H1 (cell line): ENCODE data around the gene MYLK2. TPM values are rescaled to one million over a fixed set of nuclear protein-coding genes. Genes with fewer than 3 reads are reported as not detected.

Source experiments
- CTCF ChIA-PET: fragments of 300-600 bp; sonication (Branson Sonifier 250); formaldehyde crosslinking; loops from one replicate; lab custom pipeline; 2021; ENCODE audit not compliant: partially characterized antibody; lab: Charles Lee
- POLR2A ChIA-PET: fragments of 300-600 bp; sonication (Branson Sonifier 250); formaldehyde crosslinking; loops from one replicate; lab custom pipeline; 2021; ENCODE audit warnings: inconsistent platforms; ENCODE audit not compliant: partially characterized antibody; lab: Charles Lee
- DNase-seq, 2 experiments: peaks; one replicate each; pipeline versions ENCODE4 v3.0.0 to v3.0.0-alpha.2; 2010 to 2022; ENCODE audit warnings: low spot score in 2 of 2, low read depth in 1 of 2, mixed read lengths in 1 of 2
- FAIRE-seq: peaks from 2 replicates; lab custom pipeline; 2011; peaks lifted over from hg19 to GRCh38; lab: Jason Lieb, UNC
- H2AFZ ChIP-seq: 2 replicates; pipeline ENCODE4 v1.8.1; 2012; ENCODE audit warnings: low read length, inconsistent platforms
- H2AK5ac ChIP-seq: 2 replicates; pipeline ENCODE4 v1.6.1; 2013; ENCODE audit warnings: low read depth, low read length
- H2BK120ac ChIP-seq: replicated peaks from 2 replicates; pipeline ENCODE3; 2013; ENCODE audit warnings: low read depth, low read length, inconsistent platforms
- H2BK12ac ChIP-seq: 2 replicates; pipeline ENCODE4 v1.6.1; 2013; ENCODE audit warnings: low read depth, low read length
- H2BK15ac ChIP-seq: 2 replicates; pipeline ENCODE4 v1.6.1; 2013; ENCODE audit warnings: low read length
- H2BK20ac ChIP-seq: 2 replicates; pipeline ENCODE4 v1.6.1; 2013; ENCODE audit warnings: low read length
- H2BK5ac ChIP-seq: 2 replicates; pipeline ENCODE4 v1.6.1; 2013; ENCODE audit warnings: low read depth, low read length
- H3K14ac ChIP-seq: 2 replicates; pipeline ENCODE4 v1.6.1; 2013; ENCODE audit warnings: inconsistent platforms; ENCODE audit not compliant: insufficient read length
- H3K18ac ChIP-seq: 2 replicates; pipeline ENCODE4 v1.6.1; 2013; ENCODE audit warnings: low read length; ENCODE audit errors: extremely low read depth
- H3K23ac ChIP-seq: 2 replicates; pipeline ENCODE4 v1.6.1; 2013; ENCODE audit warnings: inconsistent platforms; ENCODE audit not compliant: insufficient read length
- H3K23me2 ChIP-seq: 2 replicates; pipeline ENCODE4 v1.6.1; 2013; ENCODE audit warnings: low read depth, low read length
- H3K27ac ChIP-seq: 2 replicates; pipeline ENCODE4 v1.6.1; 2011; ENCODE audit warnings: low read depth, low read length, inconsistent platforms
- H3K27me3 ChIP-seq, 4 experiments: replicated peaks in 1 of 4; 1 replicate in 1 of 4; 2 replicates in 3 of 4; pipeline versions ENCODE4 v1.6.1 to v1.8.1; 2011 to 2013; ENCODE audit warnings: low read length in 3 of 4, mild to moderate bottlenecking in 3 of 4, inconsistent platforms in 2 of 4, mixed read lengths in 2 of 4, moderate library complexity in 1 of 4; ENCODE audit not compliant: control insufficient read depth in 3 of 4, insufficient read depth in 3 of 4; ENCODE audit errors: extremely low read depth in 1 of 4
- H3K36me3 ChIP-seq, 4 experiments: 2 replicates each; pipeline versions ENCODE4 v1.6.1 to v1.8.1; 2011 to 2013; ENCODE audit warnings: mild to moderate bottlenecking in 4 of 4, low read length in 3 of 4, moderate library complexity in 2 of 4, control low read depth in 1 of 4, inconsistent platforms in 1 of 4; ENCODE audit not compliant: insufficient read depth in 4 of 4, control insufficient read depth in 2 of 4
- H3K4ac ChIP-seq: replicated peaks from 2 replicates; pipeline ENCODE3; 2013; ENCODE audit warnings: low read length, low read depth, mixed read lengths, inconsistent platforms; ENCODE audit not compliant: insufficient read length
- H3K4me1 ChIP-seq, 4 experiments: replicated peaks in 1 of 4; 1 replicate in 1 of 4; 2 replicates in 3 of 4; pipeline versions ENCODE4 v1.6.1 to v1.8.1; 2011 to 2013; ENCODE audit warnings: low read length in 3 of 4, inconsistent platforms in 2 of 4, mixed read lengths in 1 of 4; ENCODE audit not compliant: insufficient read depth in 4 of 4, control insufficient read depth in 3 of 4
- H3K4me2 ChIP-seq, 2 experiments: 2 replicates each; pipeline versions ENCODE4 v1.6.1 to v1.8.1; 2011 to 2013; ENCODE audit warnings: low read depth in 2 of 2, low read length in 2 of 2, control low read depth in 1 of 2, inconsistent platforms in 1 of 2, mild to moderate bottlenecking in 1 of 2; ENCODE audit not compliant: insufficient read depth in 1 of 2
- H3K4me3 ChIP-seq, 4 experiments: fragments of 200-600, 300-600 bp in 1 of 4; sonication (generic), shearing (Covaris generic), sonication (Bioruptor Twin) in 1 of 4; 2 replicates each; pipeline versions ENCODE4 v1.5.1 to v1.8.1; 2011 to 2016; ENCODE audit warnings: low read length in 4 of 4, low read depth in 3 of 4, control low read depth in 2 of 4, inconsistent platforms in 2 of 4, mild to moderate bottlenecking in 2 of 4, mixed read lengths in 1 of 4, moderate library complexity in 1 of 4; ENCODE audit not compliant: insufficient read depth in 2 of 4; ENCODE audit errors: extremely low read depth in 1 of 4
- H3K56ac ChIP-seq: replicated peaks from 2 replicates; pipeline ENCODE3; 2013; ENCODE audit warnings: low read depth, mild to moderate bottlenecking, mixed read lengths, low read length, inconsistent platforms; ENCODE audit not compliant: insufficient read length
- H3K79me1 ChIP-seq: 2 replicates; pipeline ENCODE4 v1.6.1; 2013; ENCODE audit warnings: low read depth, low read length, control low read depth
- H3K79me2 ChIP-seq, 2 experiments: 2 replicates each; pipeline versions ENCODE4 v1.6.1 to v1.8.1; 2012 to 2013; ENCODE audit warnings: low read length in 2 of 2, mild to moderate bottlenecking in 2 of 2, inconsistent platforms in 1 of 2; ENCODE audit not compliant: insufficient read depth in 2 of 2, control insufficient read depth in 1 of 2
- H3K9ac ChIP-seq, 4 experiments: replicated peaks in 1 of 4; 1 replicate in 1 of 4; 2 replicates in 3 of 4; pipeline versions ENCODE4 v1.6.1 to v1.8.1; 2011 to 2013; ENCODE audit warnings: low read depth in 3 of 4, low read length in 3 of 4, control low read depth in 2 of 4, mild to moderate bottlenecking in 2 of 4, moderate library complexity in 2 of 4, inconsistent platforms in 1 of 4; ENCODE audit errors: extremely low read depth in 1 of 4
- H3K9me3 ChIP-seq, 2 experiments: 2 replicates each; pipeline versions ENCODE4 v1.6.1 to v1.8.1; 2012 to 2013; ENCODE audit warnings: mild to moderate bottlenecking in 2 of 2, moderate library complexity in 2 of 2, control low read depth in 1 of 2, inconsistent platforms in 1 of 2, low read depth in 1 of 2, low read length in 1 of 2, mixed read lengths in 1 of 2; ENCODE audit not compliant: insufficient read depth in 2 of 2
- H4K20me1 ChIP-seq, 2 experiments: replicated peaks in 1 of 2; 2 replicates each; pipeline versions ENCODE3 to v1.8.1; 2011 to 2013; ENCODE audit warnings: inconsistent platforms in 2 of 2, low read length in 2 of 2, mild to moderate bottlenecking in 1 of 2; ENCODE audit not compliant: insufficient read depth in 2 of 2, control insufficient read depth in 1 of 2
- H4K5ac ChIP-seq: 2 replicates; pipeline ENCODE4 v1.6.1; 2013; ENCODE audit warnings: low read length, low read depth, mixed read lengths, inconsistent platforms; ENCODE audit not compliant: insufficient read length
- H4K8ac ChIP-seq: 2 replicates; pipeline ENCODE4 v1.8.0; 2013; ENCODE audit warnings: mild to moderate bottlenecking, moderate library complexity, low read length, inconsistent platforms; ENCODE audit not compliant: insufficient read depth; ENCODE audit errors: extremely low read depth
- H4K91ac ChIP-seq: replicated peaks from 2 replicates; pipeline ENCODE3; 2013; ENCODE audit warnings: low read length, mixed read lengths, inconsistent platforms; ENCODE audit not compliant: insufficient read length
- E2F6 ChIP-seq: IDR thresholded peaks from 2 replicates; pipeline ENCODE4 v1.6.1; 2012; ENCODE audit warnings: inconsistent platforms
- SIN3A ChIP-seq, 2 experiments: IDR thresholded peaks in 1 of 2; conservative IDR thresholded peaks in 1 of 2; 2 replicates each; pipeline ENCODE4 v1.6.1; 2011 to 2012; ENCODE audit warnings: low read length in 2 of 2, improper control_type of control experiment in 1 of 2, low read depth in 1 of 2, mild to moderate bottlenecking in 1 of 2
- SP2 ChIP-seq: IDR thresholded peaks from 2 replicates; pipeline ENCODE4 v1.6.1; 2012; ENCODE audit warnings: mild to moderate bottlenecking, low read length, inconsistent platforms
- WGBS, 2 experiments: shearing (Covaris generic) in 1 of 2; methylation state at CpG; one replicate each; pipeline versions ENCODE4 v1.1.6 to v1.1.7; 2013 to 2015; ENCODE audit warnings: low lambda C conversion rate in 2 of 2, mixed read lengths in 2 of 2, inconsistent platforms in 1 of 2, low coverage in 1 of 2, missing lambda C conversion rate in 1 of 2; ENCODE audit not compliant: insufficient replicate concordance in 2 of 2, insufficient coverage in 1 of 2, insufficient read length in 1 of 2; ENCODE audit errors: extremely low coverage in 1 of 2, missing lambda C conversion rate in 1 of 2; 5-methylcytosine and 5-hydroxymethylcytosine counted together
- polyA plus RNA-seq, 7 experiments: library from polyadenylated mRNA; depleted of rRNA in 3 of 7; stranded (reverse) in 5 of 7; unstranded in 2 of 7; fragments of >200 nt in 5 of 7; fragments of 200-250 nt in 2 of 7; gene quantifications; 1 replicate in 5 of 7; 2 replicates in 1 of 7; 4 replicates in 1 of 7; pipeline versions ENCODE4 v1.2.1 to v1.2.3, GENCODE V29; 2011 to 2013; ENCODE audit warnings: missing spikeins in 2 of 7, mixed read lengths in 2 of 7
- total RNA-seq: library from RNA; stranded (reverse); fragmentation: NEBNext Ultra II Directional; extraction: Animal tissue kit (Norgen Biotek cat#: 25700); gene quantifications from 2 replicates; pipeline ENCODE4 v1.2.1, GENCODE V29; 2021

Gene MYLK2
- total and polyA plus RNA-seq, 2 of the 8 experiments (the other 6 are each of a cell fraction or from before 2014, with no cell fraction given), result 0.22 to 0.26 TPM

GRCh38 chr20:31858760-31859083 is 39.6 kb downstream of the MYLK2 start:
- Histone ChIP-seq H3K23me2 (peaks cover 15% of the 10 kb centered on the region), H4K5ac (no peak overlapping the region), H3K4me2 (no peak overlapping the region), H2BK20ac (no peak overlapping the region), H2BK120ac (no peak overlapping the region), H3K4me1 (peaks cover 3 to 34% (median 18%) of the 10 kb centered on the region in 4 experiments), H2BK15ac (no peak overlapping the region), H2AFZ (no peak overlapping the region), H4K91ac (no peak overlapping the region), H3K36me3 (no peaks in the 10 kb centered on the region), H3K56ac (no peak overlapping the region), H2BK12ac (no peak overlapping the region), H3K79me2 (no peaks in the 10 kb centered on the region), H3K18ac (no peak overlapping the region), H3K27ac (no peak overlapping the region), H3K4me3 (no peak overlapping the region), H3K14ac (no peak overlapping the region), H3K4ac (no peak overlapping the region), H3K79me1 (no peaks in the 10 kb centered on the region), H4K20me1 (no peaks in the 10 kb centered on the region), H3K23ac (no peak overlapping the region), H3K9me3 (no peaks in the 10 kb centered on the region), H3K27me3 (peaks cover 0 to 19% (median 13%) of the 10 kb centered on the region in 4 experiments; a peak in 5 of 7 replicates), H2BK5ac (no peak overlapping the region), H3K9ac (no peak overlapping the region), H2AK5ac (no peak overlapping the region), H4K8ac (no peak overlapping the region)
- no peak for FAIRE-seq
- POLR2A ChIA-PET, result interaction anchor here (1.6 kb wide), 1 partner anchor 173 kb away, joined by 3 read pairs; no protein-coding TSS in a partner anchor
- WGBS, 2 experiments, result 83% methylated on average over 3 of the region's 3 CpGs; no CpG with 5 or more reads in 1 of the 2 experiments
- CTCF ChIA-PET, result interaction anchor here (0.6 to 2.7 kb wide), 6 partner anchors 12 to 172 kb away, joined by 3 to 16 read pairs (median 6); no protein-coding TSS in a partner anchor
- no peak for DNase-seq
- TF ChIP-seq SIN3A (conservative IDR thresholded peaks at IDR 0.05 in 1 of 2, IDR thresholded peaks at IDR 0.05 in 1 of 2; ENCODE audit: low read depth in 1 of 2, low read length in 2 of 2), result no peak
- no peak for TF ChIP-seq SP2
- TF ChIP-seq E2F6, result no peak
